GM12892 (cell line): ENCODE results near the gene PDZRN3.

Source experiments
- POLR2A ChIP-seq: IDR thresholded peaks from 2 replicates; pipeline ENCODE4 v1.6.1; 2011; ENCODE audit warnings: low read depth, low read length, control low read depth
- TAF1 ChIP-seq: IDR thresholded peaks from 2 replicates; pipeline ENCODE4 v1.6.1; 2011; ENCODE audit warnings: low read depth, mild to moderate bottlenecking, control low read depth, low read length, borderline replicate concordance

GRCh38 chr3:73521734-73522336, 102.9 kb downstream of the PDZRN3 start:
- no peak for TF ChIP-seq TAF1
- no peak for TF ChIP-seq POLR2A
